K562 (cell line): ENCODE data around the gene TRMT1L. TPM values are rescaled to one million over a fixed set of nuclear protein-coding genes. Genes with fewer than 3 reads are reported as not detected.

ENCODE experiments used
- ATAC-seq: fragments of 200-7000 bp; cut with Tn5 transposase; 3 replicates; pipeline ENCODE4 v1.9.1; 2020; ENCODE audit warnings: moderate library complexity
- BruUV-seq: library from RNA; stranded (reverse); fragments of 400-500 nt; replicated peaks from 2 replicates; lab custom pipeline; 2021; lab: Mats Ljungman, UMichigan
- CTCF ChIA-PET: fragments of 300-600 bp; formaldehyde crosslinking; extraction: SDS; loops from one replicate; lab custom pipeline; 2021; ENCODE audit warnings: low intra/inter-chr PET ratio; lab: Yijun Ruan, JAX
- POLR2A ChIA-PET: fragments of 300-600, 350-650 bp; sonication (Branson Sonifier 250); formaldehyde crosslinking; extraction: SDS; loops from one replicate; lab custom pipeline; 2021; ENCODE audit warnings: antibody characterized with exemption, inconsistent platforms; lab: Yijun Ruan, JAX
- DNase-seq, 4 experiments: peaks; one replicate each; pipeline versions ENCODE4 v3.0.0 to v3.0.0-alpha.2; 2011 to 2018; ENCODE audit warnings: low spot score in 3 of 4, mixed read lengths in 3 of 4; ENCODE audit errors: extremely low read depth in 1 of 4
- FAIRE-seq: peaks from 2 replicates; lab custom pipeline; 2011; peaks lifted over from hg19 to GRCh38; lab: Jason Lieb, UNC
- H2AFZ ChIP-seq: 2 replicates; pipeline ENCODE4 v1.6.0; 2011; ENCODE audit warnings: low read depth, low read length, control low read depth, inconsistent platforms
- H3K27ac ChIP-seq: fragments of 200-600 bp; 3 replicates; pipeline ENCODE4 v1.8.0; 2011; ENCODE audit warnings: low read depth, mild to moderate bottlenecking, control low read depth, inconsistent platforms, low read length, moderate library complexity, mixed read lengths; ENCODE audit errors: extremely low read depth
- H3K27me3 ChIP-seq, 2 experiments: fragments of 300-600 bp in 1 of 2; 2 replicates in 1 of 2; 3 replicates in 1 of 2; pipeline versions ENCODE4 v1.6.0 to v1.8.0; 2011; ENCODE audit warnings: inconsistent platforms in 2 of 2, low read length in 2 of 2, mild to moderate bottlenecking in 1 of 2, mixed read lengths in 1 of 2, moderate library complexity in 1 of 2; ENCODE audit not compliant: control insufficient read depth in 2 of 2, insufficient read depth in 2 of 2
- H3K36me3 ChIP-seq: fragments of 300-600 bp; 3 replicates; pipeline ENCODE4 v1.8.0; 2011; ENCODE audit warnings: mild to moderate bottlenecking, low read length, inconsistent platforms; ENCODE audit not compliant: control insufficient read depth, insufficient read depth
- H3K4me1 ChIP-seq, 2 experiments: fragments of 200-600 bp in 1 of 2; replicated peaks in 1 of 2; 2 replicates in 1 of 2; 3 replicates in 1 of 2; pipeline versions ENCODE4 v1.5.1 to v1.8.0; 2011; ENCODE audit warnings: inconsistent platforms in 2 of 2, low read length in 2 of 2, mild to moderate bottlenecking in 1 of 2, mixed read lengths in 1 of 2, moderate library complexity in 1 of 2; ENCODE audit not compliant: control insufficient read depth in 2 of 2, insufficient read depth in 2 of 2
- H3K4me2 ChIP-seq: 2 replicates; pipeline ENCODE4 v1.6.1; 2011; ENCODE audit warnings: low read length, control low read depth, inconsistent platforms, mixed read lengths; ENCODE audit not compliant: insufficient read depth
- H3K4me3 ChIP-seq: fragments of 200-600 bp; sonication (generic), shearing (Covaris generic); 2 replicates; pipeline ENCODE4 v1.5.1; 2016; ENCODE audit warnings: control low read depth, inconsistent platforms
- H3K79me2 ChIP-seq: fragments of 200-600 bp; 3 replicates; pipeline ENCODE4 v1.8.0; 2011; ENCODE audit warnings: low read length, inconsistent platforms; ENCODE audit not compliant: control insufficient read depth, insufficient read depth
- H3K9ac ChIP-seq, 2 experiments: 2 replicates each; pipeline versions ENCODE4 v1.6.0 to v1.6.1; 2011; ENCODE audit warnings: low read depth in 2 of 2, low read length in 2 of 2, control low read depth in 1 of 2, inconsistent platforms in 1 of 2, mild to moderate bottlenecking in 1 of 2, mixed read lengths in 1 of 2; ENCODE audit not compliant: insufficient read depth in 1 of 2
- H3K9me1 ChIP-seq: one replicate; pipeline ENCODE4 v1.6.0; 2011; ENCODE audit warnings: inconsistent platforms, mild to moderate bottlenecking, low read length, moderate library complexity; ENCODE audit not compliant: control insufficient read depth, insufficient read depth
- H3K9me3 ChIP-seq: replicated peaks from 2 replicates; pipeline ENCODE4 v1.5.1; 2011; ENCODE audit warnings: low read depth, low read length, inconsistent platforms; ENCODE audit not compliant: control insufficient read depth, insufficient read depth
- H4K20me1 ChIP-seq: replicated peaks from 2 replicates; pipeline ENCODE4 v1.6.1; 2011; ENCODE audit warnings: low read length, inconsistent platforms, mixed read lengths; ENCODE audit not compliant: control insufficient read depth, insufficient read depth
- ADNP ChIP-seq: fragments of 200-800 bp; sonication (Bioruptor generic); IDR thresholded peaks from 2 replicates; pipeline ENCODE4 v1.6.1; 2016; ENCODE audit warnings: missing genetic modification characterization, missing compliant biosample characterization
- DDX20 ChIP-seq: fragments of 450-650 bp; IDR thresholded peaks from 2 replicates; pipeline ENCODE4 v1.6.1; 2016; ENCODE audit warnings: missing genetic modification characterization, low read depth, mild to moderate bottlenecking, missing compliant biosample characterization, moderate library complexity
- ETV1 ChIP-seq: fragments of 450-650 bp; conservative IDR thresholded peaks from 2 replicates; pipeline ENCODE4 v1.6.1; 2016; ENCODE audit warnings: missing genetic modification characterization, control low read depth, low read depth, missing compliant biosample characterization
- HDAC6 ChIP-seq: IDR thresholded peaks from 2 replicates; pipeline ENCODE4 v1.6.1; 2012; ENCODE audit warnings: low read depth, mild to moderate bottlenecking, control low read depth, inconsistent platforms, low read length, moderate library complexity
- HNRNPL ChIP-seq: fragments of 200-400 bp; formaldehyde crosslinking; IDR thresholded peaks from 2 replicates; pipeline ENCODE4 v1.6.1; 2017; ENCODE audit warnings: low read depth, mild to moderate bottlenecking, low read length
- SNIP1 ChIP-seq: fragments of 450-650 bp; IDR thresholded peaks from 2 replicates; pipeline ENCODE4 v1.7.1; 2017; ENCODE audit warnings: low read depth, mild to moderate bottlenecking
- TAF9B ChIP-seq: fragments of 450-650 bp; IDR thresholded peaks from 2 replicates; pipeline ENCODE4 v1.6.1; 2018; ENCODE audit warnings: mild to moderate bottlenecking; ENCODE audit not compliant: partially characterized antibody
- TRIM24 ChIP-seq, 2 experiments: fragments of 450-650 bp; IDR thresholded peaks; 2 replicates each; pipeline ENCODE4 v1.6.1; 2016
- ZEB2 ChIP-seq: fragments of 450-650 bp; IDR thresholded peaks from 2 replicates; pipeline ENCODE4 v1.6.1; 2016
- ZNF263 ChIP-seq: sonication (generic); formaldehyde crosslinking; IDR thresholded peaks from 2 replicates; pipeline ENCODE4 v1.8.0; 2022; ENCODE audit warnings: mild to moderate bottlenecking, missing genetic modification reagents, borderline replicate concordance
- WGBS: fragments of 100-300 bp; shearing (Covaris generic); methylation state at CpG from one replicate; pipeline ENCODE4 v1.1.6; 2016; ENCODE audit warnings: low coverage, mixed read lengths; ENCODE audit not compliant: insufficient coverage; ENCODE audit errors: missing lambda C conversion rate; 5-methylcytosine and 5-hydroxymethylcytosine counted together
- in situ Hi-C: fragments of 300-500 bp; cut with MboI; formaldehyde crosslinking; loops from 4 replicates; pipeline ENCODE4 v1.15.0; 2018; ENCODE audit warnings: inconsistent platforms, mixed read lengths
- intact Hi-C: fragments of 100-400 bp; cut with micrococcal nuclease; formaldehyde crosslinking; loops from 2 replicates; pipeline ENCODE4 v1.14.2; 2022
- polyA plus RNA-seq, 8 experiments: library from polyadenylated mRNA; depleted of rRNA in 4 of 8; stranded (reverse) in 5 of 8; unstranded in 3 of 8; fragments of >200 nt; fragmentation: Nextera tagmentation in 2 of 8; fragmentation: Illumina TruSeq in 1 of 8; extraction: Ambion mirVana in 2 of 8; extraction: Trizol in 1 of 8; gene quantifications; 2 replicates each; pipeline versions ENCODE4 v1.2.1 to v1.2.3, GENCODE V29; 2011 to 2014; ENCODE audit warnings: inconsistent platforms in 1 of 8, missing spikeins in 1 of 8
- total RNA-seq, 7 experiments: library from RNA; depleted of rRNA in 6 of 7; stranded (reverse); fragments of >200 nt in 6 of 7; fragmentation: Illumina TruSeq in 2 of 7; extraction: Trizol in 2 of 7; gene quantifications; 2 replicates each; pipeline versions ENCODE4 v1.2.1 to v1.2.3, GENCODE V29; 2011 to 2021; ENCODE audit warnings: low replicate concordance in 1 of 7
- TF ChIP-seq, protein P1 (sequence below): fragments of 250-450 bp; sonication (Bioruptor Pico); IDR thresholded peaks from 2 replicates; pipeline ENCODE4 v1.4.0; 2020; ENCODE audit warnings: mild to moderate bottlenecking, moderate library complexity, borderline replicate concordance
- TF ChIP-seq, protein P2 (sequence below): sonication (generic); formaldehyde crosslinking; IDR thresholded peaks from 2 replicates; pipeline ENCODE4 v1.9.0; 2022; ENCODE audit warnings: mild to moderate bottlenecking, missing genetic modification reagents
- TF ChIP-seq, protein P3 (sequence below): fragments of 250-450 bp; sonication (Bioruptor Pico); IDR thresholded peaks from 2 replicates; pipeline ENCODE4 v1.6.1; 2021; ENCODE audit warnings: mild to moderate bottlenecking
- TF ChIP-seq, protein P4 (sequence below): fragments of 250-450 bp; sonication (Bioruptor Pico); IDR thresholded peaks from 2 replicates; pipeline ENCODE4 v1.8.0; 2021; ENCODE audit warnings: moderate library complexity, mild to moderate bottlenecking, inconsistent platforms

TRMT1L gene
- total and polyA plus RNA-seq, 9 of the 15 experiments (the other 6 are each of a cell fraction or from before 2014, with no cell fraction given): 6.4 to 88.9 (median 32.9) TPM

- TF ChIP-seq, protein P1, sequence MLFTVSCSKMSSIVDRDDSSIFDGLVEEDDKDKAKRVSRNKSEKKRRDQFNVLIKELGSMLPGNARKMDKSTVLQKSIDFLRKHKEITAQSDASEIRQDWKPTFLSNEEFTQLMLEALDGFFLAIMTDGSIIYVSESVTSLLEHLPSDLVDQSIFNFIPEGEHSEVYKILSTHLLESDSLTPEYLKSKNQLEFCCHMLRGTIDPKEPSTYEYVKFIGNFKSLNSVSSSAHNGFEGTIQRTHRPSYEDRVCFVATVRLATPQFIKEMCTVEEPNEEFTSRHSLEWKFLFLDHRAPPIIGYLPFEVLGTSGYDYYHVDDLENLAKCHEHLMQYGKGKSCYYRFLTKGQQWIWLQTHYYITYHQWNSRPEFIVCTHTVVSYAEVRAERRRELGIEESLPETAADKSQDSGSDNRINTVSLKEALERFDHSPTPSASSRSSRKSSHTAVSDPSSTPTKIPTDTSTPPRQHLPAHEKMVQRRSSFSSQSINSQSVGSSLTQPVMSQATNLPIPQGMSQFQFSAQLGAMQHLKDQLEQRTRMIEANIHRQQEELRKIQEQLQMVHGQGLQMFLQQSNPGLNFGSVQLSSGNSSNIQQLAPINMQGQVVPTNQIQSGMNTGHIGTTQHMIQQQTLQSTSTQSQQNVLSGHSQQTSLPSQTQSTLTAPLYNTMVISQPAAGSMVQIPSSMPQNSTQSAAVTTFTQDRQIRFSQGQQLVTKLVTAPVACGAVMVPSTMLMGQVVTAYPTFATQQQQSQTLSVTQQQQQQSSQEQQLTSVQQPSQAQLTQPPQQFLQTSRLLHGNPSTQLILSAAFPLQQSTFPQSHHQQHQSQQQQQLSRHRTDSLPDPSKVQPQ (CRISPR knock-in tag): no peak
- TF ChIP-seq, protein P2, sequence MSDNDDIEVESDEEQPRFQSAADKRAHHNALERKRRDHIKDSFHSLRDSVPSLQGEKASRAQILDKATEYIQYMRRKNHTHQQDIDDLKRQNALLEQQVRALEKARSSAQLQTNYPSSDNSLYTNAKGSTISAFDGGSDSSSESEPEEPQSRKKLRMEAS (CRISPR knock-in tag): no peak
- peak; percentile 44 to 53; a peak in 2 of 4 replicates for TF ChIP-seq TRIM24 (IDR thresholded peaks at IDR 0.05)
- no peak for TF ChIP-seq HDAC6
- TF ChIP-seq ADNP (tag): no peak
- TF ChIP-seq SNIP1: no peak
- TF ChIP-seq ZEB2: no peak
- TF ChIP-seq DDX20 (tag): no peak
- TF ChIP-seq, all 486 proteins: peak for 3
These were observed 48.4 kb downstream of the TRMT1L start (continued) for GRCh38 chr1:185108321-185108720.

GRCh38 chr1:185105121-185105520 lies 51.6 kb downstream of the TRMT1L start:
- DNase-seq (no peak), ATAC-seq (no peak), FAIRE-seq (no peak)
- Histone ChIP-seq H4K20me1 (no peaks in the 10 kb centered on the region), H2AFZ (no peak overlapping the region), H3K27me3 (no peaks in the 10 kb centered on the region), H3K27ac (no peak overlapping the region), H3K9ac (no peak overlapping the region), H3K4me2 (no peak overlapping the region), H3K4me3 (no peak overlapping the region), H3K36me3 (peaks cover 26% of the 10 kb centered on the region; the same call in 1 of the 3 replicates), H3K4me1 (no peaks in the 10 kb centered on the region), H3K9me3 (peaks cover 3% of the 10 kb centered on the region; the same call in 1 of the 2 replicates), H3K9me1 (no peaks in the 10 kb centered on the region), H3K79me2 (no peaks in the 10 kb centered on the region)
- WGBS: 94% methylated on average over 3 of the region's 3 CpGs
- in situ Hi-C loops: no loop called here
- BruUV-seq: no TSS peak
- ChIA-PET POLR2A (interaction anchor here (1.7 kb wide), 1 partner anchor 14 kb away, joined by 4 read pairs; no protein-coding TSS in a partner anchor), CTCF (no interaction called here)
- intact Hi-C loops: no loop called here
- TF ChIP-seq, protein P3, sequence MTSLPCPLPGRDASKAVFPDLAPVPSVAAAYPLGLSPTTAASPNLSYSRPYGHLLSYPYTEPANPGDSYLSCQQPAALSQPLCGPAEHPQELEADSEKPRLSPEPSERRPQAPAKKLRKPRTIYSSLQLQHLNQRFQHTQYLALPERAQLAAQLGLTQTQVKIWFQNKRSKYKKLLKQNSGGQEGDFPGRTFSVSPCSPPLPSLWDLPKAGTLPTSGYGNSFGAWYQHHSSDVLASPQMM (CRISPR knock-in tag): no peak
- no peak for TF ChIP-seq ZNF263 (CRISPR knock-in tag)
- no peak for TF ChIP-seq TAF9B
- TF ChIP-seq, protein P4, sequence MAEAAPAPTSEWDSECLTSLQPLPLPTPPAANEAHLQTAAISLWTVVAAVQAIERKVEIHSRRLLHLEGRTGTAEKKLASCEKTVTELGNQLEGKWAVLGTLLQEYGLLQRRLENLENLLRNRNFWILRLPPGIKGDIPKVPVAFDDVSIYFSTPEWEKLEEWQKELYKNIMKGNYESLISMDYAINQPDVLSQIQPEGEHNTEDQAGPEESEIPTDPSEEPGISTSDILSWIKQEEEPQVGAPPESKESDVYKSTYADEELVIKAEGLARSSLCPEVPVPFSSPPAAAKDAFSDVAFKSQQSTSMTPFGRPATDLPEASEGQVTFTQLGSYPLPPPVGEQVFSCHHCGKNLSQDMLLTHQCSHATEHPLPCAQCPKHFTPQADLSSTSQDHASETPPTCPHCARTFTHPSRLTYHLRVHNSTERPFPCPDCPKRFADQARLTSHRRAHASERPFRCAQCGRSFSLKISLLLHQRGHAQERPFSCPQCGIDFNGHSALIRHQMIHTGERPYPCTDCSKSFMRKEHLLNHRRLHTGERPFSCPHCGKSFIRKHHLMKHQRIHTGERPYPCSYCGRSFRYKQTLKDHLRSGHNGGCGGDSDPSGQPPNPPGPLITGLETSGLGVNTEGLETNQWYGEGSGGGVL (CRISPR knock-in tag): no peak
- no peak for TF ChIP-seq HNRNPL
- no peak for TF ChIP-seq ETV1
